Loucy (cell line): ENCODE results near the gene TMED10.

Experiments
- EZH2phosphoT487 ChIP-seq: fragments of 200-600 bp; IDR thresholded peaks from 2 replicates; pipeline ENCODE4 v1.6.1; 2018; ENCODE audit warnings: antibody characterized with exemption, mild to moderate bottlenecking, moderate library complexity, borderline replicate concordance
- TF ChIP-seq, protein P1 (sequence below): fragments of 200-600 bp; sonication (generic); conservative IDR thresholded peaks from 2 replicates; pipeline ENCODE4 v1.5.1; 2014; ENCODE audit warnings: mild to moderate bottlenecking, antibody characterized with exemption, low read length

DNA sequence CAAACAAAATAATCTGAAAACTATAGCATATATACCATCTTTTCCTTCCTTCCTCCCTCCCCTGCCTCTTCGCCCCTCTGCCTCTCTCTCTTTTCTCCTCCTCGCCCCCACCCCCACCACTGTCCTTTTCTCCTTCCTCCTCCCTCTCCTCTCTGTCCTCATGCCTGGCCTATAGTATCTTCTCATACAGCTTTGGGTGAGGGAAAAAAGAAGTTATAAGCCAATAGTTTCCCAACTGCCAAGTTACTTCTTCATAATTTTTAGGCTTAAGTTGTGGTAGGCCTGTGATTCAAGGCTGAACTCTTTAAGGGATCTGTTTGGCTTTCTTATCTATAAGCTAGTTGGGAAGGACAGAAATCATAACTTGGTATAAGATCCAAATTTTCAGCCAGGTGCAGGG, 9.1 kb downstream of the TMED10 start:
- TF ChIP-seq, protein P1, sequence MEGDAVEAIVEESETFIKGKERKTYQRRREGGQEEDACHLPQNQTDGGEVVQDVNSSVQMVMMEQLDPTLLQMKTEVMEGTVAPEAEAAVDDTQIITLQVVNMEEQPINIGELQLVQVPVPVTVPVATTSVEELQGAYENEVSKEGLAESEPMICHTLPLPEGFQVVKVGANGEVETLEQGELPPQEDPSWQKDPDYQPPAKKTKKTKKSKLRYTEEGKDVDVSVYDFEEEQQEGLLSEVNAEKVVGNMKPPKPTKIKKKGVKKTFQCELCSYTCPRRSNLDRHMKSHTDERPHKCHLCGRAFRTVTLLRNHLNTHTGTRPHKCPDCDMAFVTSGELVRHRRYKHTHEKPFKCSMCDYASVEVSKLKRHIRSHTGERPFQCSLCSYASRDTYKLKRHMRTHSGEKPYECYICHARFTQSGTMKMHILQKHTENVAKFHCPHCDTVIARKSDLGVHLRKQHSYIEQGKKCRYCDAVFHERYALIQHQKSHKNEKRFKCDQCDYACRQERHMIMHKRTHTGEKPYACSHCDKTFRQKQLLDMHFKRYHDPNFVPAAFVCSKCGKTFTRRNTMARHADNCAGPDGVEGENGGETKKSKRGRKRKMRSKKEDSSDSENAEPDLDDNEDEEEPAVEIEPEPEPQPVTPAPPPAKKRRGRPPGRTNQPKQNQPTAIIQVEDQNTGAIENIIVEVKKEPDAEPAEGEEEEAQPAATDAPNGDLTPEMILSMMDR, result no peak
- no peak for TF ChIP-seq EZH2phosphoT487
